ENCODE data around the gene MRNIP.
"Not testable (repeated sequence)": the region's sequence is repeated elsewhere in the genome, so short reads cannot be mapped to it uniquely, and the experiment has no call there.

The MRNIP gene

DNA sequence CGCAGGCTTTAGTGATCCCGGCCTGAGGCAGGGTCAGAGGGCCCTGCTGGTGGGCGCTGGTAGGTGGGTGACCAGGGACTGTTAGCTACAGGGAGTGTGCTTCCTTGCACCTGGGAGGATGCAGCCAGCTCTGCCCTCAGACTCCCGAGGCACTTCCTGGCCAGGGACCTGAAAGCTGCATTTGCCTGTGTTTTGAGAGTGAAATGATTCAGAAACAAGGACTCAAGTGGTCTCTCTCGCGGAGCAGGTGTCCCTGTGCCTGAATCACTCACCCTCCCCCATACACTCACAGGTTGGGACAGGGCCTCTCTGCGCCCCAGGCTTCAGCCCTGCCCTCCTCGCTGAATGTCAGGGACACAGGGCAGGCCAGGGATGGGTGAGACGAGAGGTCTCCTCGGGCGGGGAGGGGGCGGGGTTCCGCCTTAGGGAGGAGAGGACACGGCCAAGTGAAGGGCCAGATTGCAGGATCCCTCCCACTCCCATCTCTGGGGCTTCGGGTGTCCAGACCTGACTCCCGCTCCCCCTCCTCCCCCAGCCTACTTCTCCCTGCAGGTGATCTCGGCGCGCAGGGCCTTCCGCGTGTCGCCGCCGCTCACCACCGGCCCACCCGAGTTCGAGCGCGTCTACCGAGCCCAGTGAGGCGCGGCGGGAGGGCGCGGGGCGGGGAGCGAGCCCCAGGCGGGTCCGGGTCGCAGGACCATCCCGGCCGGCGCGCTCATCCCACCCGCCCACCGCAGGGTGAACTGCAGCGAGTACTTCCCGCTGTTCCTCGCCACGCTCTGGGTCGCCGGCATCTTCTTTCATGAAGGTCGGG, 63.4 kb downstream of the MRNIP start:
- no peak for DNase-seq (ENCODE audit: low read depth in 4 of 4, low spot score in 1 of 4)

DNA sequence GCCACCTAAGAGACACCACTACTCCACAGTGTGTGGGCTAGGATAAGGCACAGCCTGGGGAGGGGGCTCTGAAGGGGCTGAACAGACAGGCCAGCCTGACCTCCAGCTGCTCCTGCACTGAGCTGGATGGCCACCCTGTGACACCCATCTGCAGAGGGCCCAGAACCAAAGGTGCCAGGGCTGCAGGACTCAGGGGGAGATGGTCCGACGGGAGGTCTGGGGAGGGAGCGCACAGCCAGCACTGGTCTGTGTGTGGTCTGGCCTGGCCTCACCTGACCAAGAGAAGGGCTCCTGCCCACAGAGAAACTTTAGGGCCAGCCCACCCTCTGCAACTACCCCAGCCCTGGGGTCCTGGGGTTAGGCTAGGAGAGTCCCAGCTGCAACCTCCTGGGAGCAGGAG, 64.0 kb downstream of the MRNIP start:
- no peak for DNase-seq (ENCODE audit: low read depth in 4 of 4, low spot score in 1 of 4)

DNA sequence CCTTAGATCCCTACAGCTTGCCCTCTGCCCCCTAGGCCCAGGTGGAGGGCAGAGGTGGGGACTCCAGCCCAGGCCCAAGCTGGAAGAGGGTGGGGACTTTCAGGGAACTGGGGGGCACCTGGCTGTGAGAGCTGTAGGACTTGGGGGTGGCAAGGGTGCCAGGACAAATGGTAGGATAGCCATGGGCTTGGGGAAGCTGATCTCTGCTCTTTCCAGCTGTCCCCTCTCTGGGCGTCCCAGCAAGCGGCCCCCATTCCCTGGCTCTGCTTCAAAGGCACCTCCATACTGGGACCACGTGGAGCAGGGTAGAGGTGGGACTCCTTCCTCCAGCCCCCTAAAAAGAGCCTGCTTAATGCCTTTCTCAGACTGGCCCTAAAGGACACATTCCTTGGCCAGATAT, 64.4 kb downstream of the MRNIP start:
- no peak for DNase-seq (ENCODE audit: low read depth in 4 of 4, low spot score in 1 of 4)

DNA sequence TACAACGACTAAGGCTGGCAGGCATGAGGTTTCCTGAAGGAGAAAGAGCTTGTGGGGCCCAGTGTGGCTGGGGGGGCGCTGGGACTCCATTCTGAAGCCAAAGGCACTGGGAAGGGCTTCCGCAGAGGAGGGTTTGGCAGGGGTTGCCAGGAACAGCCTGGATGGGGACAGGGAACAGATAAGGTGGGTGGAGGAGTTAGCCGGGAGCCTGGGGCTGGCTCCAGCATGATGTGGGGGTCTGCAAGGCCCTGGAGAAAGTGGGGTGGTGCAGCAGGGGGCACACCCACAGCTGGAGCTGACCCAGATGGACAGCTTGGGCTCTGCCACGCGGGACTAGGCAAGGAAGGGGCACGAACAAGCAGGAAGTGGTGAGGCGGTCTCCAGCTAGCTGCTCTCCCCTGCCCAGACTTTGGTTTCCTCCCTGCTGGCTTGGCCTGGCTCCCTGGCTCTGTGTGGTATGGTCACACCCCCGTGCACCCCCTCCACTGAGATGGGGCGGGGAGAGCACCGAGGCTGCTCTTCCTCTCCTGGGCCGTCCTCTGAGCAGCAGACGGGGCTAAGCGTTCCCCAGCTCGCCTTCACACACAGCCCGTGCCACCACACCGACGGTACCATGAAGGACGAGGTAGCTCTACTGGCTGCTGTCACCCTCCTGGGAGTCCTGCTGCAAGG, 65.0 kb downstream of the MRNIP start, which contains the start of gene LTC4S:
TSS of gene LTC4S (plus strand) at position 519 of the 672 bp plus-strand sequence. CDS start at position 614, 95 bp downstream.
- no peak for DNase-seq (ENCODE audit: low read depth in 4 of 4, low spot score in 1 of 4)

DNA sequence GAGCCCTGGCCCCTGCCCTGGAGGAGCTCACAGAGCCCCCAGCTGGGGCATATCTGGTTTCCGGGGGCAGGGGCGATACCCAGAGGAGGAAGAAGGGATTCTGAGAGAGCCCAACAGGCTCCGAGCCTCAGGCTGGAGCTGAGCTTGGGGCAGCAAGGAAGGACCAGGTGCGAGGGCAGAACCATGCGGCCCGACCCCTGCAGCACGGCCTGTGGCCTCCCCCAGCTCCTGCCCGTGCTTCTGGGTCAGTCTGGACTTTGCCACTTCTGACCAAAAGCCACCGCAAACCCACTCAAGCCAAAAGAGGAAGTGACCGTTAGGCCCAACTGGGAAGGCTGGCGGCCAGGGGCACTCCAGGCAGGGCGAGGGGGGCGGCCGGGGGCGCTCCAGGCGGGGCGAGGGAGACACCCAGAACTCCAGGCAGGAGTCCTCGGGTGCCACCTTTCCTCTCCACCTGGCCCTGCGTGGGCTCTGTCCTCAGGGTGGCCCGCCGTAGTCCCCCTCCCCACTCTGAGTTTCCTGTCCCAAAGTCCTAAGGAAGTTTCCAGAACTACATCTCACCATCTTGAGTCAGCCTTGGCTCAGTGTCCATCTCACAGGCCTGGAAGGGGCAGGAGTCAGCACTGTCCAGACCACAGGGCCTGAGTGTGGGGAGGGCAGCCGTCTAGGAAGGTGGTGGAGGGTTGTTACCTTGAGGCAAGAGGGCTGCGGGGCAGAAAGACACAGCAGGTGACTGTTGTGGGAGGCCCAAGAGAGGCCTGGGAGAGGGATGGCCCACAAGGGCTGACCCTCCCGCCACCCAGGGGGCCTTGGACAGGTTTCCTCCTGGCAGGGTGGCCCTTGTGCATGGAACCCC, 65.8 kb downstream of the MRNIP start:
- no peak for DNase-seq (ENCODE audit: low read depth in 4 of 4, low spot score in 1 of 4)

DNA sequence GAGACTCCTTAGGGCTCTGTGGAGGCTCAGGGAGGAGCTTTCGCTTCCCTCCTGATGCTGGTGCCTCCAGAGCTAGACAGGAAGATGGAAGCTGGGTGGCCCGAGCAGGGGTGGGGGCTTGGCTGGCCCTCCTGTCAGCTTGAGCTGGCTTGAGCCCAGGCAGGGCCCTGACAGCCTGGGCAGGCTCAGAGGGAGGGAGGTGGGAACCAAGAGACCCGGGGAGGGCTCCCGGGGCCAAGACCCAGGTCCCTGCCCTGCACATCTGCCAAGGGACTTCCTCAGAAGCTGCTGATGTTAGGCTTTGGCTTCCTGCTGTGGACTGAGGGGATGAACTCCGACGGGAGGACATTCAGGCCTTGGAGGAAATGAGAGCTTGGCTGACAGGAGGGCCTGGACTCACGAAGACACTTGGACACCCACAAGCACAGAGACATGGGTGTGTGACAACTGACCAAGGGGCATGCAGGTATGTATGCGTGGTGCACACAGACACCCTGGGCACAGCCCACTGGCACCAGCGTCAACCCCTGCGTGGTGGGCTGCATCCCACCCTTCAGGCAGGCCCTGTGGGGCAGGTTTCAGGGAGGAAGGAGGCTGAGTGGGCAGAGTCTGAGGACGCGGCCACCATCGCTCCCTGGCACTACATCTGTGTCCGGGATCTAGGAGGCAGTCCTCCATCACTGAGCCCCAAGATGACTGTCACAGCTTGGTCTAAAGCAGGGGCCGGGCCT, 66.6 kb downstream of the MRNIP start:
- DNase-seq (ENCODE audit: low read depth in 4 of 4, low spot score in 1 of 4), result no peak

DNA sequence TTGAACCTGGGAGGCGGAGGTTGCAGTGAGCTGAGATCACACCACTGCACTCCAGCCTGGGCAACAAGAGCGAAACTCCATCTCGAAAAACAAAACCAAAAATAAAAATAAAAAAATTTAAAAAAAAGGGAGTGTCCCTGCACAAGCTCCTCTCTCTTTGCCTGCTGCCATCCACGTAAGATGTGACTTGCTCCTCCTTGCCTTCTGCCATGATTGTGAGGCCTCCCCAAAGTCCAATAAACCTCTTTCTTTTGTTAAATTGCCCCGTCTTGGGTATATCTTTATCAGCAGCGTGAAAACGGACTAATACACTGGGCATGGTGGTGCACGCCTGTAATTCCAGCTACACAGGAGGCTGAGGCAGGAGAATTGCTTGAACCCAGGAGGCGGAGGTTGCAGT, 69.3 kb downstream of the MRNIP start:
- DNase-seq (ENCODE audit: low read depth in 4 of 4, low spot score in 1 of 4), result not testable (repeated sequence)

DNA sequence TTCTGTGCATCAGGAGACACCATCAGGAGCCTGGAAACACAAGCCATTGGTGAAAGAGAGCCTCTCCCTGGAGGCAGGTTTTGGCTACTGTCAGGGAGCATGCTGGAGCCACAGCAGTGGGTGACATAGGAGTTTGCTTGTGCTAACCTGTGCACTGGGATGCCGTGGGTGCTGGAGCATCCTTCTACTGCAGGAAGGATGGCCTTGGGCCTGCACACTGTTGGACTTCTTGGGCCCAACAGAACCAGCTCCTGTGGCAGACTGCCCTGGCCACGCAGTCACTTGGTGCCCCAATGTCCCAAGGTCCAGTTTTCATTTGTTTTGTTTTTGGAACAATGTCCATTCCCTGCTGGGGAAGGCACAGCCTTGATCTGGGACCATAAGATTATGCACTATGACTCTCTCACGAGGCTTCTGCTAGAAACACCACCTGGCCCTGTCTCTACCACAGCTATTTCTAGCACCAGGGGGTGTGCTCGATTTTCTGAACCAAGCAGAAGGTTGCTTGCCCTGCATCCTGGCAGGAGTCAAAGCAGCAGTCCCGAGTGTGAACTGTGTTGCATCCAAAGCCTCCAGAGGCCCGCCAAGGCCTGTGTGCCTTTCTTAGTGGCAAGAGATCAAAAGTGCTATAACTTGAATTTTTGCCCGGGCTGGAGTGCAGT, 70.3 kb downstream of the MRNIP start:
- DNase-seq (ENCODE audit: low read depth in 4 of 4, low spot score in 1 of 4), result no peak

Measured in stimulated activated CD4-positive, alpha-beta T cell treated with anti-CD3 and anti-CD28 coated beads, Interleukin-1b, Interleukin-23, amount 100 ng/mL, for 24 hours (primary cell).